GM21529 (cell line): ENCODE measurements around the gene SNX7.

ENCODE experiments used
- ATAC-seq: cut with Tn5 transposase; IDR thresholded peaks from one replicate; pipeline ENCODE4 v1.9.1; 2021; ENCODE audit not compliant: unreplicated experiment

Gene SNX7, protein sequence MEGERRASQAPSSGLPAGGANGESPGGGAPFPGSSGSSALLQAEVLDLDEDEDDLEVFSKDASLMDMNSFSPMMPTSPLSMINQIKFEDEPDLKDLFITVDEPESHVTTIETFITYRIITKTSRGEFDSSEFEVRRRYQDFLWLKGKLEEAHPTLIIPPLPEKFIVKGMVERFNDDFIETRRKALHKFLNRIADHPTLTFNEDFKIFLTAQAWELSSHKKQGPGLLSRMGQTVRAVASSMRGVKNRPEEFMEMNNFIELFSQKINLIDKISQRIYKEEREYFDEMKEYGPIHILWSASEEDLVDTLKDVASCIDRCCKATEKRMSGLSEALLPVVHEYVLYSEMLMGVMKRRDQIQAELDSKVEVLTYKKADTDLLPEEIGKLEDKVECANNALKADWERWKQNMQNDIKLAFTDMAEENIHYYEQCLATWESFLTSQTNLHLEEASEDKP

DNA sequence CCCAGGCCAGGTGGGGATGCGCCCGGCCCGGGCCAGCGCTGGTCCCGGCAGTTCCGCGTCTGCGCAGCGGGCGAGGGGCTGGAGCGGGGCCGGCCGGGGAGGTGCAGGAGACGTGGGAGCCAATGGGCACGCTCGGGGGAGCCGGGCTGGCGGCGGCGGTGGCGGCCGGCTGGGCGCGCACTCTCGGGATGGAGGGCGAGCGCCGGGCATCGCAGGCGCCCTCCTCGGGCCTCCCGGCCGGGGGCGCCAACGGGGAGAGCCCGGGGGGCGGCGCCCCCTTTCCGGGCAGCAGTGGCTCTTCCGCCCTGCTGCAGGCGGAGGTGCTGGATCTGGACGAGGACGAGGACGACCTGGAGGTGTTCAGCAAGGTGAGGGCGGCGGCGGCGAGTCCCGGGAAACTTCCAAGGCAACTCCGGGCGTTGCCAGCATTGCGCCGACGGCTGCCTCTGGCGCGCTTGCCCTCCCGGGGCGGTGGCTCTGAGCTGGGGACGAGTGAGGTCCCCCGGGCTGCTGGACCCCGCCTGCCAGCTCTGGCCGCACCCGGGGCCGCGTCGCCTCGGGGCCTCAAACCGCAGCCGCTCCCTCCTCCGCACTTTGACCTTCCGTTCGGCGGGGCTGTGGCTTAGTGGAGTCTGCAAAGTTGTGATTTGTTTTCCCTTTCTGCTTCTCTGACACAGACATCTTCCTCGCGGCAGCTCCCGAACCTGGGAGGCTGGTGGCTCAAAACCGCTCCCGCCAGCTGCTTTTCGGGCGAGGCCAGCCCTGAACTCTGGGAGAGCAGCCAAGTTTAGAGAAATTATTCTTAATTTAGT is at the start of gene SNX7:
Gene SNX7, plus strand, starts transcription at position 178 of the 812 bp plus-strand sequence. Its CDS starts 11 bp downstream, at position 189.
- ATAC-seq: peak; percentile 52

DNA sequence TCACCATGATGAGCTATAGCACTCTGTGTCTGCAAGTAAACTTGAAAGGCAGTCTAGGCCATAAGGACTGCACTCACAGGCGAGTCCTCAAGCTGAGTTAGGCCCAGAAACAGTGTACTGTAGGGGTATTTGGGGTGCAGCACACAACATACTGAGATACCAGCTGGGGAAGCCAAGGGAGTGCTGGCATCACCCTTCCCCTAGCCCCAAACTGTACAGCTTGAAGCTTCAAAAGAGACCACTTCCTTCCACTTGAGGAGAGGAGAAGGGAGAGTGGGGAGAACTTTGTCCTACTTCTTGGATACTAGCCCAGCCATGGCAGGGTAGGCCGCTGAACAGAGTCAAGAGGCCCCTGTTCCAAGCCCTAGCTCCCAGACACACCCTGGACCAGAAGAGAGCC is 24.2 kb upstream of the SNX7 start:
- no peak for ATAC-seq

DNA sequence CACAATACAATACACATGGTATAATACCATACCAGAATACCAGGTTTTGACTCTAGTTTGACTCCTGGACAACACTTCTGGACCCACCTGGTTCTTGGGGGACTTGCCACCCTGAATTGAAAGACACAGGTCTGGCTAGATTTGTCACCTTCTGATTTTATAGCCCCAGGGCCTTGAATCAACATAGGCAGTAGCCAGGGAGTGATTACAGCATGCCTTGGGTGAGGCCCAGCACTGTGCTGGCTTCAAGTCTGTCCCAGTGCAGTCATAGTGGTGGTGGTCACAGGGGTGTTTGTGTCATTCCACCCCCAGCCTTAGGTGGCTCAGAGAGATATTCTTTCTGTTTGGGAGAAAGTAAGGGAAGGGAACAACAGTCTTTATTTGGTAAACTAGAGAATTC is 23.3 kb upstream of the SNX7 start:
- ATAC-seq: no peak

DNA sequence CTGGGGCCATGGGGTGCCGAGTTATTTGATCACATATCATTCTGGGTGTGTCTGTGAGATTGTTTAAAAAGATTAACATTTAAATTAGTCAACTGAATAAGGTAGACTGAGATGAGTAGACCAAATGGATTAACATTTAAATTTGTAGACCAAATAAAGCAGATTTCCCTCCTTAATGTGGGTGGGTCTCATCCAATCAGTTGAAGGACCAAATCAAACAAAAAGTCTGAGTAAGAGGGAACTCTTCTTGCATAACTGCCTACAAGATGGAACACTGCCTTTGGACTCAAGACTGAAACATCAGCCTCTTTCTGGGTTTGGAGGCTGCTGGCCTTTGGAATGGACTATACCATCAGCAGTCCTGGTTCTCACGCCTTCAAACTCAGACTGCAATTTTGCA is 17.0 kb upstream of the SNX7 start:
- no peak for ATAC-seq

GRCh38 chr1:98651116-98651632 is 10.3 kb upstream of the SNX7 start:
- no peak for ATAC-seq

GRCh38 chr1:98653123-98653522 is 8.4 kb upstream of the SNX7 start:
- ATAC-seq: no peak

GRCh38 chr1:98659879-98660278 is 1.6 kb upstream of the SNX7 start:
- ATAC-seq: no peak

DNA sequence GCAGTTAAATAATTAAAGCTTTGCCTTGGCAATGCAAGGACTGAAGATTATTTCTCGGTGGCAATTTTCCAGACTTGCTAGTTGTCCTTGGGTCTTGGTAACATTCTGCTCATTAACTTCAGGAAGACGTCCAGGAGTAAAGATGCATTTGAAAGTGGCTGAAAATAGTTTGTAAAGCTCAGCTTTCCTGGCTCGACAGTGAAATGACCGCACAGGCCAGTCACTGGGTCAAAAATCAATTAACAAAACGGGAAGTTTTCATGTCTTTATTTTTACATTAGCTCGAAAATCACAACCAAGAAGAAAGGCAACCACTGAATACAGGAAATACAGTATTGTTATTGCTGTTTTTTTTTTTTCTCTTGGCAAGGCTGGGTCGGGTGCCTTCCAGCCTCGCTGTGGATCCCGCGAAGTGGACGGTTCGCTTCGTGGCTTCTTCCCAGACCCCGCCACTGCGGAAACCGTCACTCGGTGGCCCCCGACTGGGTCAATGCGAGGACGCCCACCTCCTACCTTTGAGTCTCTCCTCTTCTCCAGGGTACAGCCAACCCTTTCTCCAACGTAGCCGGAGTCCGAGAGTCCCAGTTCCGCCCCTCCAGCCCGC is 479 bp upstream of the SNX7 start:
- no peak for ATAC-seq

GRCh38 chr1:98662356-98662670 is 792 bp downstream of the SNX7 start:
- no peak for ATAC-seq

DNA sequence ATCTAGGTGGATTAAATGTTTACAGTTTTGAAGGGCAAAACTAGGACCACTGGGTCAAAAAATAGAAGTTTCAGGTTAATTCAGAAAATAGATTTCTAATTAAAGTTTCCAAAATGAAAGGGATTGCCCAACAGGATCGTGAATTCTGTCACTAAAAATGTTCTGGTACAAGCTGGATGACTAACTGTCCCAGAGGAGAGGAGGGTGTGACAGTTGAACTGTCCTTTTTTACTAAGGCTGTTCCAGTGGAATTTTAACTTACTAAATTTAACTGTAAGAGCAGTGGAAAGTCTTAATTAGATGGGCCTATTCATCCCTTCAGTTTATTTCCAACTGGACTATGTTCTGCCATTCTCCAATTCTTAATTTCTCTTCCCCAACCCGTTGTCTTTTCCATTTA is 7.2 kb downstream of the SNX7 start:
- ATAC-seq: no peak

DNA sequence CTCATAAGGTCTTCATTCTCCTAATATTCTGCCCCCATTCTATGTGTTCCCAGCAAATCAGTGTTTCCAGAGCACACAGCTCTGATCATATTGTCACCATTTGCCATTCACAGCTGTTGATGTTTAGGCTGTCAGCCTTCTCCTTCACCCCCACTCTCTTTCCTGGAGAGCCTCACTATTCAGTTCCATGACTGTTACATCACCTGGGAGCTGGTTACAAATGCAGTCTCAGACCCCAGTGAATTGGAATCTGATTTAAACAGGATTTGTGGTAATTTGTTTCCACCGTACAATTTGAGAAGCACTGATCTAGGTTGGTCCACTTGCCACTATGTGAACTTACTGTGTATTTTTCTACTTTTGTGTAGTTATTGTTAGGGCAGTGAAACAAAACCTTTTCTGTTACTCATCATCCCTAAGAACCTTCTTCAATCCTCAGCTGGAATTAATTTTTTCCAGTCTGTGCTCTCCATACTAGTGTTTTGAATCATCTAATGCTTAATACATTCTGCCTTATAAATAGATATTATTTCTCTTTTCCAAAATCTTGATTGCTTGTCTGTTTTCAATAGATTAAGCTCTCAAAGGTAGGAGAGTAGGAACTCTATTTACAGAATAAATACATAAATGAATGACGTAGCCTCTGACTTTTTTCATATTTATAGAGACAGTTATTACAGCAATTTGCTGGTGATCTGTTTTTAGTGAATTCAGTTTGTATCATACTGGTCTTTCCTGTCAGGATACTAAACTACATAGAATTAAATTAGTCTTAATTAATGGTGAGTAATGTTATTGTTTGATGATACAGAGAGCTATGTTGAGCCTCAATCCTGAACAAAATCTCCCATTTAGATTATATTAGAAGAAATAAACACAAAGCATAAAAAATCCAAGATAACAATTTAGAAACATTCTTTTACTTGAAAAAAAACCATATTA is 8.1 kb downstream of the SNX7 start:
- no peak for ATAC-seq

GRCh38 chr1:98672189-98672588 is 10.7 kb downstream of the SNX7 start:
- ATAC-seq: no peak

GRCh38 chr1:98674075-98674781 is 12.7 kb downstream of the SNX7 start:
- ATAC-seq: no peak

DNA sequence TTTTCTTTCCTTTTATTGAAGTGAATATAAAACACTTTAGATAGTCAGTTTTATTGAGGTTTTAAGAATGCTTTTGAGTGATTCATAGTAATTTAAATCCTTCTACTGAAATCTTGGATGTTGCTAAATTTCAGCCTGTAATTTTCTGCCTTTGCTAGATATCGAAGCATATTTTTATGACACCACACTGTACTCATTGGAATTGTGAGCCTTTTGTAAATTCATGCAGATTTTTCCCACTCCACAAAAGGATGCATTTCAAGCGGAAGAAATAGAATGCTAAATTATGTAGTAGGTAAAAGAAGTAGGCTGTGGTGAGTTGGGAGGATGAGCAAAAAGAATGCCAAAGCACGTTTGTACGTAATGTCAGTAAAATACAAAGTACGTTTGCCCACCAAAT is 13.8 kb downstream of the SNX7 start:
- ATAC-seq: no peak

GRCh38 chr1:98677288-98677687 is 15.8 kb downstream of the SNX7 start:
- ATAC-seq: no peak

DNA sequence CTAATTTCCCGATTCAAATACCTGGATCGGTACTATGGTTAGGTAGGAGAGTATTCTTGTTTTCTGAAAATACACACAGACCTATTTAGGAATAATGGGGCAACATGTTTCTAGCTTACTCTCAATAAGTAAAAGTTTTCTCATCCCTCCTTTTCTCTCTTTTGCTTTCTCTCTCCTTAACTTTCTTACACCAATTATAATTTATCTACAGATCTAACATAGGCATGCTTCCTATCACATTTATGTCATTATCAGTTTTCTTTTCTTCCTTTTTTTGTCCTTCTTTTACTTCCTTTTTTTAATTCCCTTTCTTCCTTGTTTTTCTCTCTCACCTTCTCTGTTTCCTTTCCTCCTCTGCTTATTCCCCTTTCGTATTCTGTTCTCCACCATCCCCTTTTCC is 20.3 kb downstream of the SNX7 start:
- no peak for ATAC-seq

- ATAC-seq: no peak
These were observed 26.7 kb downstream of the SNX7 start for GRCh38 chr1:98688110-98688739.

GRCh38 chr1:98690576-98690975 is 29.1 kb downstream of the SNX7 start:
- no peak for ATAC-seq

DNA sequence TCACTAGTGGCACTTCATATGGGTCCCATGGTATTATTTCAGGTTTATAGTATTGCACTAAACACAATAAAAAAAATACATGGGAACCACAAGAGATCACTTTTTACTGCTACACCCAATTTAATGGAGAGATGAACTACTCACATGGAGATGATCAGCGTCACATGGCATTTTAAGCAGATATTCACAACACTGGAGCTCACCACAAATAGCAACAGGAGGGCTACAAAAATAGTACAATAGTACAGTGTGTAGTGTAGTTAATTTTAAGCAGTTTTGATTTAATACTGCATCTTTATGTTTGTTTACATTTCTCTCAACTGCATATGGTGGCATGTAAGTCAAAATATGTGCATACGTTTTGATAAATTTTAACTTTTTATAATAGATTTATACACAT is 31.0 kb downstream of the SNX7 start:
- ATAC-seq: no peak

GRCh38 chr1:98693385-98693784 is 31.9 kb downstream of the SNX7 start:
- ATAC-seq: no peak
